ENCODE data around the gene BORCS8. TPM values are rescaled to one million over a fixed set of nuclear protein-coding genes. Genes with fewer than 3 reads are reported as not detected.

Gene BORCS8
- polyA plus RNA-seq, 1 donor from 2014 or later: 75.6 TPM

GRCh38 chr19:19140476-19140875 lies 51.5 kb downstream of the BORCS8 start:
- no peak overlapping the region for H3K9ac ChIP-seq (ENCODE audit: low read length)
- H3K36me3 ChIP-seq (ENCODE audit: insufficient read depth, low read length): no peaks in the 10 kb centered on the region
- H3K9me2 ChIP-seq (ENCODE audit: insufficient read depth, low read length): no peaks in the 10 kb centered on the region
- no peak overlapping the region for H3K27ac ChIP-seq (ENCODE audit: low read length)
- no peak overlapping the region for H3K4me3 ChIP-seq (ENCODE audit: low read length)
- H3F3A ChIP-seq (ENCODE audit: insufficient read depth, low read length, poor library complexity, severe bottlenecking): no peaks in the 10 kb centered on the region
- no peak overlapping the region for H3K4me2 ChIP-seq (ENCODE audit: low read length)
- no peak for TF ChIP-seq POLR2AphosphoS5 (IDR thresholded peaks at IDR 0.05)
- TF ChIP-seq MXI1 (conservative IDR thresholded peaks at IDR 0.05; ENCODE audit: poor library complexity, severe bottlenecking): no peak
- no peak for TF ChIP-seq EZH2 (IDR thresholded peaks at IDR 0.05; ENCODE audit: borderline replicate concordance, insufficient read depth, low read length, poor library complexity, severe bottlenecking)
- no peaks in the 10 kb centered on the region for H4K20me1 ChIP-seq (ENCODE audit: insufficient read depth)
- no peaks in the 10 kb centered on the region for H3K79me2 ChIP-seq (replicated peaks; ENCODE audit: insufficient read depth, low read length)
- no peaks in the 10 kb centered on the region for H3K9me3 ChIP-seq (ENCODE audit: low read length)
- H2AFZ ChIP-seq (ENCODE audit: low read depth, low read length): no peak overlapping the region
- peaks cover 2% of the 10 kb centered on the region for H3K27me3 ChIP-seq (ENCODE audit: insufficient read depth, low read depth, low read length)

- Histone ChIP-seq H3F3A (ENCODE audit: insufficient read depth, low read length, poor library complexity, severe bottlenecking) (no peaks in the 10 kb centered on the region), H3K79me2 (replicated peaks; ENCODE audit: insufficient read depth, low read length) (no peaks in the 10 kb centered on the region), H3K4me2 (ENCODE audit: low read length) (no peak overlapping the region), H3K9me3 (ENCODE audit: low read length) (no peaks in the 10 kb centered on the region), H3K4me3 (ENCODE audit: low read length) (no peak overlapping the region), H3K9me2 (ENCODE audit: insufficient read depth, low read length) (no peaks in the 10 kb centered on the region), H4K20me1 (ENCODE audit: insufficient read depth) (no peaks in the 10 kb centered on the region), H3K9ac (ENCODE audit: low read length) (no peak overlapping the region), H3K36me3 (ENCODE audit: insufficient read depth, low read length) (no peaks in the 10 kb centered on the region), H2AFZ (ENCODE audit: low read depth, low read length) (no peak overlapping the region), H3K27ac (ENCODE audit: low read length) (no peak overlapping the region), H3K27me3 (ENCODE audit: insufficient read depth, low read depth, low read length) (peaks cover 2% of the 10 kb centered on the region)
- TF ChIP-seq CTCF (IDR thresholded peaks at IDR 0.05; ENCODE audit: poor library complexity, severe bottlenecking) (no peak), POLR2AphosphoS5 (IDR thresholded peaks at IDR 0.05) (no peak), SMC3 (conservative IDR thresholded peaks at IDR 0.05; ENCODE audit: poor library complexity) (no peak), MXI1 (conservative IDR thresholded peaks at IDR 0.05; ENCODE audit: poor library complexity, severe bottlenecking) (no peak), EP300 (conservative IDR thresholded peaks at IDR 0.05; ENCODE audit: poor library complexity, severe bottlenecking) (no peak), EZH2 (IDR thresholded peaks at IDR 0.05; ENCODE audit: borderline replicate concordance, insufficient read depth, low read length, poor library complexity, severe bottlenecking) (no peak), REST (IDR thresholded peaks at IDR 0.05; ENCODE audit: borderline replicate concordance) (no peak)
Measured at GRCh38 chr19:19139876-19140229, 52.1 kb downstream of the BORCS8 start.

Data from neural cell (in vitro differentiated cells).